DMS 273 treated with DMSO at 0.1 percent for 48 hours (cell line): ENCODE results near the gene ACSL5.
"Not testable (repeated sequence)": the region's sequence is repeated elsewhere in the genome, so short reads cannot be mapped to it uniquely, and the experiment has no call there.

Experiments
- DNase-seq: peaks from one replicate; lab custom pipeline; 2025; lab: John Stamatoyannopoulos, UW

The ACSL5 gene

DNA sequence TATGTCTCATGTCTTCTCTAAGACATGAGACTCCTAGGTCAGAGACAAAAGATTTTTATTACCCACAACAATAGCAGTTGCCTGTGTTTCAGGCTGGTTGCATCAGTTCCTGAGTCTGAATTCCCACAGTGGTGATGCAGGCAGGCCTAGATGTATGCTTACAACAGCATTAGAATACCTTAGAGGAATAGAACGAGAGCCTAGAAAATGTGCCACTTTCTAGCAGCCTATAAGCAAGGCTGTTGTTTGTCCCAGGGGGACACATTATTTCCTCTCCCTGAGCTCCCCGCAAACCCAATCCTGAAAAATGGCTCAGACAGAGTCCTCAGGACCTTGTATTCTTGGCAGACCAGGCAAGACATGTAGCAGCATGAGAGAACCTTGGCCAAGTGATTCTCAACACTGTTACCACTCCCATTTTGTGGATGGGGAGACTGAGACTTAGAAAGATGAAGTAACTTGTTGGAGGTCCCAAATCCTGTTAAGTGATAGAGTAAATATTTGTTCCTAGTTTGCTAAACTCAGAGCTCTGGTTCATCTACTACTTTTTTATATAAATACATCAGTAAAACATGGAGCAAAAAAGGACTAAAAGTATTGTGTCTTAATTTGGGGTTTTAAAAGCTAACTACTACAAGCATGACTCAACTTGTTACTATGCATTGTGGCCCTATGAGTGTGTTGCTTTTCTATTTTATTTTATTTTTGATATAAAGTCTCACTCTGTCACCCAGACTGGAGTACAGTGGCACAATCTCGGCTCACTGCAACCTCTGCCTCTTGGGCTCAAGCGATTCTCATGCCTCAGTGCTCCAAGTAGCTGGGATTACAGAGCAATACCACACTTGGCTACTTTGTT lies 87.3 kb downstream of the ACSL5 start:
- DNase-seq = no peak

DNA sequence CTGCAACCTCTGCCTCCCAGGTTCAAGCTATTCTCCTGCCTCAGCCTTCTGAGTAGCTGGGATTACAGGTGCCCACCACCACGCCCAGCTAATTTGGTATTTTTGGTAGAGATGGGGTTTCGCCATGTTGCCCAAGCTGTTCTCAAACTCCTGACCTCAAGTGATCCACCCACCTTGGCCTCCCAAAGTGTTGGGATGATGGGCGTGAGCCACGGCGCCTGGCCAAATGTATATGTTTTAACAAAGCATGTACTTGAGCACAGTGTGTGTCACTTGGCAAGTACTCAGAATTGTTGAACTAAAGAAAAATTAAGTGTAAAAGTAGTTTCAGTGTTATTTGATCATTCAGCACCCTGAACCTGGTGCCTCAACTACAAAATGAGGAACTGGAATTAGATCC lies 90.2 kb downstream of the ACSL5 start:
- not testable (repeated sequence) for DNase-seq

DNA sequence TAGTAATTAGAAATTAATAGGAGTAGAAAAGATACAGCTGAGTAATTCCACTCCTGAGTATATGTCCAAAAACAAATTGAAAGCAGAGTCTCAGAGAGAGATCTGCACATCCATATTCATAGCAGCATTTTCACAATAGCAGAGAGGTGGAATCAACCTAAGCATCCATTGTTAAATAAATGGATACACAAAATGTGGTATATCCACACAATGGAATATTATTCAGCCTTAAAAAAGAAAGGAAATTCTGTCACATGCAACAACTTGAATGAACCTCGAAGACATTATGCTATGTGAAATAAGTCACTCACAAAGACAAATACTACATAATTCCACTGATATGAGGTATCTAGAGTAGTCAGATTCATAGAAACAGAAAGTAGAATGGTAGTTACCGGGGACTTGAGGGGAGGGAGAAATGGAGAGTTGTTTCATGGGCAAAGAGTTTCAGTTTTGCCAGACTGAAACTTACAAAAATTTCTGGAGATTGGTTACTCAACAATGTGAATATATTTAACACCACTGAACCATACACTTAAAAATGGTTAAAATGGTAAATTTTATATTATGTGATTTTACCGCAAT lies 91.5 kb downstream of the ACSL5 start:
- DNase-seq = no peak

DNA sequence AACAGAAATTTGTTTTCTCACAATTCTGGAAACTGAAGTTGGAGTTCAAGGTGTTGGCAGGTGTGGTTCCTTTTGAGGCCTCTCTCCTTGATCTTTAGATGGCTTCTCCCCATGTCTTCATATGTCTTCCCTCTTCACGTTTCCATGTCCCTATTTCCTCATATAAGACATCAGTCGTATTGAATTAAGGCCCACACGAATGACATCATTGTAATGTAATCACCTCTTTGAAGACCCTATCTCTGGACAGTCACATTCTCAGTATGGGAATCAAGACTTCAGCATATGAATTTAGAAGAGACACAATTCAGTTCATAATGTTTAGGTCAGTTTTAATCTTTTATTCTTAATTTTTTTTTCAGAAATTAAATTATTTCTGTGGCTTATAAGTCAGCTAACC lies 92.9 kb downstream of the ACSL5 start:
- DNase-seq = no peak

DNA sequence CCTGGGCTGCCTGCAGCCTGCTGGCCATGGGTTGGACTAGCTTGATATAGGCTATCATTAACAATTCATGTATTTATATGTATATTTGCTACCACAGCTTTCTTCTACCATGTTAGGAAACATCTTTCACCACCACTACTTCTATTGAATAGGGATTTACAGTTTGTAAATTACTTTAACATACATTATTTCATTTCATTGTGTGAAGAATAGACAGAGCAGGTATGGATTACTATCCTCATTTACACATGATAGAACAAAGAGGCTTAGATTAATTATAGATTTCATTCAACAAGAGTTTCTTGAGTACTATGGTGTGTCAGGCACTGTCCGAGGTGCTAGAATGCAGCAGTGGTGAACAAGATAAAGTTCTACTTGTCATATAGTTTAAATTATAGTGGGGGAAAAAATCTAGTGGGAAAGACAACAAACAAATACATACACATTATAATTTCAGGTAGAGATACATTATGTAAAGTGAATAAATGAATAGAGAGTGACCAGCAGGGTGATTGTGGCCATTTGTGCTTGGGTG lies 93.7 kb downstream of the ACSL5 start:
- no peak for DNase-seq

DNA sequence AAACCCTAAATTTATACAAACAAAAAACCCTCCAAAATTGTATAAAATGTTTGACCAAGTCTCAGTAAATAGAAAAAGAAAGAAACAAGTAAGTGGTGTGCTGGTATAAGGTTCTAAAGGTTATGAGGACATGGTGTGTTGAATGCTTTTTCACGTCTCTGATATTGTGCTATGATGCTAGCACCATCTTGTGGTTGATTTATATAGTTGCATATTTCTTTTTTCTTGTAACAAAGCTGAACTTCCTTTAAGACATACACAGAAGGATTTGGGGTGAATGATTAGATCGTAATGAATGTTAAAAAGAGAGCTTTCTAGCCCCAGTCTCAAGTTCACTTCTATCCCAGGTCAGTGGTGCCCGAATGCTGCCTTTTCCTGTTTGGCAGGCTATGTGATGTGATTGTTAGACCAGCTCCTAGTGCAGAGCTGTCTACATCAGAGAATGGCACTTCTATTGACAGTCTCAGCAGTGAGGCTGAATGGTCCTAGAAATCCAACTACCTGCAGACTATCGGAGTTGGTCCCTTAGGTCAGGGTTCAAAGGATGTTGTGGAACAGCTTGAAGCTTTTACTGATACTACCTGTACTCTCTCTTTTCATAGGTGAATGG lies 98.1 kb downstream of the ACSL5 start:
- peak; percentile 26 for DNase-seq

DNA sequence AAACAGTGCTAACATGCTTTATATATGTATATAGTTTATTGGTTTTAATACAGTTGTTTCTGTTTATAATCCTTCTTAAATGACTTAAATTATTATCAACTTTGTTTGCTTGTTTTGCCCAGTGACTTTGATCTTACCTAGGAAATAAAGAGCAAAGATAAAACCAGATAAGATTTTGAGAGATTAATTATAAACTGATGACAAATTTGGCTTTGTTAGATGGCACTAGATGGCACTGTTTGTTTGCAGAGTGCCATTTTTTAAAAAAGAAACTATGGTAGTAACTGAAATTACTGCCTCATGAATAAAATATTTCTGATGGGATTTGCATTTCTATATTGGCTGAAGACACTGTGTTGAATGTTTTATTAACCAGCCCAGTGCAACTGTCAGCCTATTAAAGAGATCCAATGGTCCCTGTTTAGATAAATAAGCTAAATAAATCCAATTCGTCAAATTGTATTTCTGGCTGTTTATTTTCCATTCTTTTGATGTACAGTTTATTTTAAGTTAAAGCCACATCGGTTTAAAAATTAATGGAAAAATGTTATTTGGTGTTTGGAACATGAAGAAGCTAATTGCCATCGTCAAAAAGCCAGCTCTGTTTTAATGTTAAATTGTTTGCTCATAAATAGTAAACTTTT lies 101.8 kb downstream of the ACSL5 start:
- no peak for DNase-seq
